NCI-H345 treated with DMSO at 0.1 percent for 48 hours (cell line): ENCODE measurements around the gene SLC22A7.
"Not testable (repeated sequence)": the region's sequence is repeated elsewhere in the genome, so short reads cannot be mapped to it uniquely, and the experiment has no call there.

ENCODE experiments used
- DNase-seq: peaks from one replicate; lab custom pipeline; 2025; ENCODE audit not compliant: unreplicated experiment; lab: John Stamatoyannopoulos, UW

The SLC22A7 gene

DNA sequence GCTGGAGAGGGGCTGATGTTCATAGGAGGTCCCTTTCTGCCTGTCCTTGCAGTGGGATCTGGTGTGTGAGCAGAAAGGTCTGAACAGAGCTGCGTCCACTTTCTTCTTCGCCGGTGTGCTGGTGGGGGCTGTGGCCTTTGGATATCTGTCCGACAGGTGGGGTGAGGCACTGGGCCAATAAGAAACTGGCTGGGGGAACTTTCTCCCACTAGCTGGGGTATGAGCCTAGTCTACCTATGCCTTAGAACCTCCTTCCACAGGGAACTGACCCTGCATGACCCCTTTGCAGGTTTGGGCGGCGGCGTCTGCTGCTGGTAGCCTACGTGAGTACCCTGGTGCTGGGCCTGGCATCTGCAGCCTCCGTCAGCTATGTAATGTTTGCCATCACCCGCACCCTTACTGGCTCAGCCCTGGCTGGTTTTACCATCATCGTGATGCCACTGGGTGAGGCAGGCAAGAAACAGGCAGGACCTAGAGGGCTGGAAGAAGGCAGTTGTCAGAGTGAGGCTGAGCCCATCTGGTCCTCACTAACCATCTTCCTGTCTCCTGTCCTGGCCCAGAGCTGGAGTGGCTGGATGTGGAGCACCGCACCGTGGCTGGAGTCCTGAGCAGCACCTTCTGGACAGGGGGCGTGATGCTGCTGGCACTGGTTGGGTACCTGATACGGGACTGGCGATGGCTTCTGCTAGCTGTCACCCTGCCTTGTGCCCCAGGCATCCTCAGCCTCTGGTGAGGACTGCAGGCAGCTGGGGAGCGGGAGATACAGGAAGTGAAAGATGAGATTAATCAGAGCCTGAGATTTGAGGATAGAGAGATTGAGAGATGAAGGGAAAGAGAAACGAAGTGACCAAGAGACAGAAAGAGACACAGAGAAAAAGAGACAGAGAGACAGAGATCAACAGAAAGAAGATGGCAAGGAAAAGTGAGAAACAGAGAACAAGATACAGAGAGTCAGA, 1.6 kb downstream of the SLC22A7 start:
- DNase-seq, result no peak

DNA sequence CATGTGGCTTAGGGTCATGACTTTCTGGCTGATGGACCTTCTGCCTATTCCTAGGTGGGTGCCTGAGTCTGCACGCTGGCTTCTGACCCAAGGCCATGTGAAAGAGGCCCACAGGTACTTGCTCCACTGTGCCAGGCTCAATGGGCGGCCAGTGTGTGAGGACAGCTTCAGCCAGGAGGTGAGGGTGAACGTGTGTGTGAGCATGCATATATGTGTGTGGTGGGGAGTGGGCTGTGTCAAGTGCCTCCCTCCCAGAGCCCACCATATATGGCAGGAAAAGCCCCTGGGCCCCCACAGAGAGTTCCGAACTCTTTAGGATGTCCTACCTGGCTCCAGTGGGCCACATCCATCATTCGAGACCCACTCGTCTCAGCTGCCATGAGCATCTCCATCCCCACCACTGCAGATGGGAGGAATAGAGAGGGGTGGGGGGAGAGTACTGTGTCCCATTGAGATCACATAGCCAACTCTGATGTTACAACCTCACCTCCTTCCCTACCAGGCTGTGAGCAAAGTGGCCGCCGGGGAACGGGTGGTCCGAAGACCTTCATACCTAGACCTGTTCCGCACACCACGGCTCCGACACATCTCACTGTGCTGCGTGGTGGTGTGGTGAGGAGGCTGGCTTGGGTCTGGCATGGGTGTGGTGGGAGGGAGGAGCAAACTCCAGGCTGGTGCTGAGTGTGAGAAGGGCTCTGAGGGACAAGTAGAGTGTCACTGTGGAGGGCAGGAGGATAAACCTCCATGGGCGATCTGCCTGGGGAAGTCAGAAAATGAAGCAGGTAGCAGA, 3.2 kb downstream of the SLC22A7 start:
- DNase-seq, result no peak

DNA sequence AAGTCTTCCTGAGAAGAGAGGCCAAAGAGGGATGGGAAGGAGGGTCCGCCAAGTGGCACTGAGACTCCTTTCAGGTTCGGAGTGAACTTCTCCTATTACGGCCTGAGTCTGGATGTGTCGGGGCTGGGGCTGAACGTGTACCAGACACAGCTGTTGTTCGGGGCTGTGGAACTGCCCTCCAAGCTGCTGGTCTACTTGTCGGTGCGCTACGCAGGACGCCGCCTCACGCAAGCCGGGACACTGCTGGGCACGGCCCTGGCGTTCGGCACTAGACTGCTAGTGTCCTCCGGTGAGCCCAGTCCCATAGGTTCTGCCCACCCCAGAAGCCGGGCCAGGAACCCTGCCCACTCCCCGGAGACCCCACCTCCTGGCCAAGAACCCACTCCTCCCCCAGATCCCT, 4.1 kb downstream of the SLC22A7 start:
- DNase-seq, result no peak

DNA sequence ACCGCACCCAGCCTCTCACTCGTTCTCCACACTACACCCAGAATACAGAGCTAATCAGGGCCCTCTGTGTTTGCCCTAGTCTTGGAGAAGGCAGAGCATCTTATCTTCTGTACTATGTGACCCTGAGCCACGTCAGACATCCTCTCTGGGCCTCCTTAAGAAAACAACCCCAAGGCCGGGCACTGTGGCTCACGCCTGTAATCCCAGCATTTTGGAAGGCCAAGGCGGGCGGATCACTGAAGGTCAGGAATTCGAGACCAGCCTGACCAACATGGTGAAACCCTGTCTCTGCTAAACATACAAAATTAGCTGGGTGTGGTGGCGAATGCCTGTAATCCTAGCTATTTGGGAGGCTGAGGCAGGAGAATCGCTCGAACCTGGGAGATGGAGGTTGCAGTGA, 4.9 kb downstream of the SLC22A7 start:
- not testable (repeated sequence) for DNase-seq

DNA sequence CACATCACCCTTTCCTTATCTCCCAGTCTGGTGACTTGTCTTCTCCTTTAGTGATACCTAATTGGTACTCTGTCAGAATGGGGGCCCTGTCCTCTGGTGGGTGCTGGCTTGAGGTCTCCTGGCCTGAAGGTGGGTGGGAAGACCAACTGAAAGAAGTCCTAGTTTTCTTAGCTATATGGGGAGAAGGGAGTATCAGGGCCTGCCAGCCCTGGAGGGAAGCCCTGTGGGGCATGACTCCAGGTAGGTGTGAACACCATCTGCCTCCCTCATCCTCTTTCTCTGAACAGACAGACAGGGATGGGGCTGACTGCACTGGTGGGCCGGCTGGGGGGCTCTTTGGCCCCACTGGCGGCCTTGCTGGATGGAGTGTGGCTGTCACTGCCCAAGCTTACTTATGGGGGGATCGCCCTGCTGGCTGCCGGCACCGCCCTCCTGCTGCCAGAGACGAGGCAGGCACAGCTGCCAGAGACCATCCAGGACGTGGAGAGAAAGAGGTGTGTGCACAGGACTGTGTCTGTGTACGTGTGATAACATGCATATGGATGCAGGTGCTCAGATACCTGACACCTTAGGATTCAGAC, 5.8 kb downstream of the SLC22A7 start:
- no peak for DNase-seq

DNA sequence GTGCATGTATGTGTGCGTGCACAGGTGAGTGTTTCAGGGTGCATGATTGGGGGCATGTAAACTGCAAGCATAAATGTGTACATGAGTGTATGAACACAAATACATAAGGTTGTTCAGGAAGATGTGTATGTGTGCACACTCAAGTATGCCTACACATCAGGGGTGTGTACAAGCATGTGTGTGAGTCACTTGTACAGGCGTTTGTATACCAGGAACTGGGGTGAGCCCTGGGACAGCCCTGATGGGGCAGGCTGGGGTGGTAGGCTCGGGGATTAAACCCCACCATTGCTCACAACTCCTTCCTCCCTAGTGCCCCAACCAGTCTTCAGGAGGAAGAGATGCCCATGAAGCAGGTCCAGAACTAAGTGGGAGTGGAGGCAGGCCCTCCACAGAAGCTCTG, 6.3 kb downstream of the SLC22A7 start:
- DNase-seq, result no peak

- no peak for DNase-seq
Observed at GRCh38 chr6:43304882-43305281, 6.8 kb downstream of the SLC22A7 start.

DNA sequence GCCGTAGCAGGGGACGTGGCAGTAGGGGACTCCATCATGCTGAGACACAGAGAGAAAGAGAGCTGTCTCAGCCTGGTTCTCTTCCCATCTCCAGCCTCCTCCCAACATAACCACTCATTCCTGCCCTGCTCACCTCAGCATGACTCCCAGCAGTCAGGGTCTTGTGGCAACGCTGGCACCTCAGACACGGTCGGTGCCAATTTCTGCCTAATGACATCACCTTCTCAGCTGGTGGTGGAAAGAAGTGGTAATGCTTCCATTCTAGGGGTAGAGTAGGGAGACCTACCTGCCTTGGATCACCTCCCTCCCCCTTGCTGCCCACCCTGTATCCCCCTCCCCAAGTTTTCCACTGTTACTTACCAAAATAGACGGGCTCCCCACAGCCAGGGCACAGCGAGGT, 8.0 kb downstream of the SLC22A7 start:
- DNase-seq, result no peak

GRCh38 chr6:43307451-43308100, 9.5 kb downstream of the SLC22A7 start:
- no peak for DNase-seq

GRCh38 chr6:43308101-43308989, 10.3 kb downstream of the SLC22A7 start, which contains the start of gene CRIP3:
TSS of gene CRIP3 (minus strand) at chr6:43308826. CDS start at chr6:43308792, 34 bp downstream.
- DNase-seq, result peak; percentile 53

GRCh38 chr6:43308990-43309477, 11.0 kb downstream of the SLC22A7 start:
- DNase-seq, result no peak

DNA sequence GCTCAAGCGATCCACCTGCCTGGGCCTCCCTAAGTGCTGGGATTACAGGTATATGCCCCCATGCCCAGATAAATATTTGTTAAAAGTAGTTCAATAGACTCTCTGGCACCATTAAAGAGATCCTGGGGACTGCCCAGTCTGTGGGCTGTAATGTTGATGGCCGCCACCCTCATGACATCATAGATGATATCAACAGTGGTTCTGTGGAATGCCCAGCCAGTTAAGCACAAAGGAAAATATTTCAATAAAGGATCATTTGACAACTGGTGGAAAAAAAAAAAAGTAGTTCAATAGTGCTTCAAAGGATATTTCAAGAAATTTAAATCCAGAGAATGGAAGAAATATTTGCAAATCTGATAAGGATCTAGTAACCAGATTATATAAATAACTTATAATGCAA, 12.1 kb downstream of the SLC22A7 start:
- no peak for DNase-seq

- no peak for DNase-seq
Observed at GRCh38 chr6:43310624-43311023, 12.6 kb downstream of the SLC22A7 start.

DNA sequence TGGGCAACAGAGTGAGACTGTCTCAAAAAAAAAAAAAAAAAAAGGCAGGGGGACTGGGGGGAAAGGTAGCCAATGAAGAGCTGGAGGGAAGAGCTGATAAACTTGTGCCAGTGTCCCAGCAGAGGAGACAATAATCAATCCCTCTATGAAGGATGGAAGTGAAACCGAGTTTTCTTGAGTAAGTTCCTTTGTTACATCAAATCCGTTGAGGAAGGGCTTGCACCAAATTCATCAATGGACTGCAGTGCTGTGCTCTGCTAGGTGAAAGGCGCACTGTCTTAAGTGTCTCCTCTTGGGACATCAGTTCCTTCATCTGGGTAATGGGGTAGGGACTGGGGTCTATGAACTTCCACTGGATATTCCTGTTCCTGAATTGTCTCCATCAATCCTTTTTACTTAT, 13.6 kb downstream of the SLC22A7 start:
- no peak for DNase-seq

DNA sequence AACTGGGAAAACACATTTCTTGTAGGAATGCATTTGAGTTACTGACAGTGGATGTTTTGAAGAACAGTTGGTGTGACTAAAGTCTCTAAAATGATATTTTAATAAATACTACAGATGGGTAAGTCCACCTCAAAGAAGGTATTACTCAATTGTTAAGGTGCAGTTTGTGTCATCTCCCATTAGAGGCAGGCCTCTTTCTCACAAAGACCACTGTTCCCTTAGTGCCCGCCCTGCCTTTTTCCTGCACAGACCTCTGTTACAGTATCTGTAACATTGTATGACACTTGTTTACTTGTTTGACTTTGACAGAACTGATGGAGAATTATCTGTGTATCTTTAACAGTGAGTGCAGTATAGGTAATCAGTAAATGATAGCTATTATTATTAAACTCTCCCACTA, 15.8 kb downstream of the SLC22A7 start:
- DNase-seq, result no peak

DNA sequence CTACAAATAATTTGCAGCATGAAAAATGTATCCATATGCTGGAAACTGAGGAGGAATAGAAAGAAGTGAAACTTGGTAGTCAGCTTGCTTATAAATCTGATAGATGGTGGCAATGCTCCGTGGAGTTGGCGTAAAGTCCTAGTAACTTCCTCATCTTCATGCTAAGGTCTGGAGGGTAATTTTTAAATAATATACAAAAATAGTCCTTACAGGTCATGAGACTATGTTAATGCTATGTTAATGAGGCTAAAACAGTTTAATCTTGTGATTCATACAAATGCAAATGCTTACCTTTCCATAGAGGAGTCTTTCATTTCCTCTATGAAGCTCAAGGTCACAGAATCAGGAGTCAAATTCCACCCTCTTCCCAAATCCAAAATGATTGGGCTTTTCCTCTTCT, 20.0 kb downstream of the SLC22A7 start:
- DNase-seq, result no peak

- no peak for DNase-seq
Observed at GRCh38 chr6:43325876-43326275, 27.8 kb downstream of the SLC22A7 start.

GRCh38 chr6:43328528-43328927, 30.5 kb downstream of the SLC22A7 start:
- DNase-seq, result no peak

GRCh38 chr6:43331470-43331869, 33.4 kb downstream of the SLC22A7 start:
- DNase-seq, result no peak

DNA sequence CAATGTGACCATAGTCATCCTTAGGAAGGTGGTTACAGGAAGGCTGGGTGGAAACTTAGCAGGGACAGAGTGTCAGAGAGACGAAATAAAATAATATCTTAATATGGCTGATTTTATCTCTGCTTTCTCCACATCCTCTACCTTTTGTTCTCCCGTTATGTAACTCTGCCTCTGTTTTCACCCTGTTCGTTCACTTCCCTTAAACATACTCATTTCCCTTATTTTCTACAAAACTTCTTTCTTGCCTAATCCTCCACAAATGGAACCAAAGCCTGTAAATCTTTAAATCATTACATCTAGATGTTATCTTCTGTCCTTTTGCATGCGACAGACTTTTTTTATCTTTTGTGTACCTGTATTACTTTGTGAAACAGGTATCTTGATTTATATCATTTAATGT, 33.8 kb downstream of the SLC22A7 start:
- DNase-seq, result no peak
